ENCODE measurements around the gene LRP5. TPM values are rescaled to one million over a fixed set of nuclear protein-coding genes. Genes with fewer than 3 reads are reported as not detected.
A peak's percentile ranks its signal among the peaks of the same experiment; 100 is the strongest.

Gene LRP5
- total and polyA plus RNA-seq, 9 of the 15 experiments (the other 6 are each of a cell fraction or from before 2014, with no cell fraction given), result 0.48 to 44.2 (median 13.5) TPM

- TF ChIP-seq PKNOX1 (IDR thresholded peaks at IDR 0.05), result peak; percentile 29; the same call in 1 of the 2 replicates
- TF ChIP-seq ARID4B (CRISPR knock-in tag; IDR thresholded peaks at IDR 0.05), result 0 out of 2 replicates have a peak, but pooled peaks have one; percentile 16
- TF ChIP-seq EP400 (IDR thresholded peaks at IDR 0.05), result peak; percentile 15; the same call in 1 of the 2 replicates
- no peak for TF ChIP-seq ZBTB33 (CRISPR knock-in tag; IDR thresholded peaks at IDR 0.05)
- peak; percentile 51 for TF ChIP-seq L3MBTL2 (IDR thresholded peaks at IDR 0.05)
- TF ChIP-seq FOXA3 (CRISPR knock-in tag; conservative IDR thresholded peaks at IDR 0.05 in 1 of 2, IDR thresholded peaks at IDR 0.05 in 1 of 2), result peak; percentile 87 to 98
- TF ChIP-seq BRD4 (IDR thresholded peaks at IDR 0.05), result peak; percentile 20; the same call in 1 of the 2 replicates
- no peak for TF ChIP-seq ETV6 (IDR thresholded peaks at IDR 0.05; ENCODE audit: borderline replicate concordance in 1 of 2, low read depth in 2 of 2, low read length in 1 of 2)
- TF ChIP-seq ETV6 (CRISPR knock-in tag; IDR thresholded peaks at IDR 0.05; ENCODE audit: borderline replicate concordance), result no peak
- no peak for TF ChIP-seq NR2C1 (IDR thresholded peaks at IDR 0.05)
- TF ChIP-seq NR2C1 (tag; IDR thresholded peaks at IDR 0.05), result no peak; the same call in 1 of the 2 replicates
- TF ChIP-seq ESRRB (CRISPR knock-in tag; IDR thresholded peaks at IDR 0.05; ENCODE audit: borderline replicate concordance), result no peak
- 0 out of 2 replicates have a peak, but pooled peaks have one; percentile 15 for TF ChIP-seq FOXA1 (IDR thresholded peaks at IDR 0.05; ENCODE audit: borderline replicate concordance)
- TF ChIP-seq MYC (IDR thresholded peaks at IDR 0.05; ENCODE audit: low read depth, low read length), result peak; percentile 83
- 0 out of 2 replicates have a peak, but pooled peaks have one; percentile 30 for TF ChIP-seq MYC (CRISPR knock-in tag; IDR thresholded peaks at IDR 0.05; ENCODE audit: borderline replicate concordance, low read depth)
- peak; percentile 41 to 71; a peak in 2 of 4 replicates for TF ChIP-seq RCOR1 (IDR thresholded peaks at IDR 0.05; ENCODE audit: borderline replicate concordance in 1 of 2, low read depth in 2 of 2, low read length in 2 of 2)
- peak; percentile 68; the same call in 1 of the 2 replicates for TF ChIP-seq CBFB (CRISPR knock-in tag; IDR thresholded peaks at IDR 0.05)
- TF ChIP-seq NR2C2 (CRISPR knock-in tag; IDR thresholded peaks at IDR 0.05), result no peak
- TF ChIP-seq NR2C2 (tag; IDR thresholded peaks at IDR 0.05), result no peak
- peak; percentile 53; the same call in 1 of the 2 replicates for TF ChIP-seq TOE1 (IDR thresholded peaks at IDR 0.05; ENCODE audit: borderline replicate concordance)
- TF ChIP-seq TOE1 (CRISPR knock-in tag; IDR thresholded peaks at IDR 0.05; ENCODE audit: borderline replicate concordance, low read depth), result no peak
These were observed 41.2 kb upstream of the LRP5 start (continued) for GRCh38 chr11:68271023-68271780.

Data from K562 (cell line).